GM19023 (cell line): Measurements from ENCODE around the gene ARID3A.

ENCODE experiments used
- ATAC-seq: cut with Tn5 transposase; IDR thresholded peaks from one replicate; pipeline ENCODE4 v1.9.1; 2021; ENCODE audit warnings: mild to moderate bottlenecking, moderate library complexity; ENCODE audit not compliant: unreplicated experiment

The ARID3A gene

DNA sequence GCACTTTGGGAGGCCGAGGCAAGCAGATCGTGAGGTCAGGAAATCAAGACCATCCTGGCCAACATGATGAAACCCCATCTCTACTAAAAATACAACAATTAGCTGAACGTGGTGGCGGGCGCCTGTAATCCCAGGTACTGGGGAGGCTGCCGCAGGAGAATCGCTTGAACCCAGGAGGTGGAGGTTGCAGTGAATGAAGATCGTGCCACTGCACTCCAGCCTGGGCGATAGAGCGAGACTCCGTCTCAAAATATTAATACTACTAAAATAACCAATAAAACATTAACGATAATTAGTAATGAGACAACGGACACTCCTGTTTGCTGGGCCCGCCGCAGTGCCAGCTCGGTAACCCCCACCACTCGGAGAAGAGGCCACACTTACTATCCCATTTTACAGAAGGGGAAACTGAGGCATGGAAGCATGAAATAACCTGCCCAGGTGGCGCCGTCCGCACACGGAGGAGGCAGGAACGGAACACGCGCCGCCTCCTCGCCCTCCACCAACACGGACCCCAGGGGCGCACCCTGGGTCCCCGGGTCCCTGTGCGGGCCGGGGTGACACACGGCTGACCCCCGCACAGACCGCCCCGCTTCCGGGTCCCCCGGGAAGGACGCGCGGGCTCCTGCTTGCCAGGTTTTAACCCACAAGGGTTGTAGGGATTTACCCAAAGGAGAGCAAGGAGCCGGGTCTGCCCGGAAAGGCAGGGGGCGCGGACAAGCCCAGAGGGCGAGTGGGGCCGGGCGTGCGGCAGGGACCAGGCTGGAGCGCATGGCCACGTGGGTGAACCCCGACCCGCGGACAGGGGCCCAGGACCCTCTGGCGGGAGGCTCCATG, 14.4 kb upstream of the ARID3A start:
- ATAC-seq, result no peak

GRCh38 chr19:912181-913079, 13.4 kb upstream of the ARID3A start:
- ATAC-seq, result no peak

DNA sequence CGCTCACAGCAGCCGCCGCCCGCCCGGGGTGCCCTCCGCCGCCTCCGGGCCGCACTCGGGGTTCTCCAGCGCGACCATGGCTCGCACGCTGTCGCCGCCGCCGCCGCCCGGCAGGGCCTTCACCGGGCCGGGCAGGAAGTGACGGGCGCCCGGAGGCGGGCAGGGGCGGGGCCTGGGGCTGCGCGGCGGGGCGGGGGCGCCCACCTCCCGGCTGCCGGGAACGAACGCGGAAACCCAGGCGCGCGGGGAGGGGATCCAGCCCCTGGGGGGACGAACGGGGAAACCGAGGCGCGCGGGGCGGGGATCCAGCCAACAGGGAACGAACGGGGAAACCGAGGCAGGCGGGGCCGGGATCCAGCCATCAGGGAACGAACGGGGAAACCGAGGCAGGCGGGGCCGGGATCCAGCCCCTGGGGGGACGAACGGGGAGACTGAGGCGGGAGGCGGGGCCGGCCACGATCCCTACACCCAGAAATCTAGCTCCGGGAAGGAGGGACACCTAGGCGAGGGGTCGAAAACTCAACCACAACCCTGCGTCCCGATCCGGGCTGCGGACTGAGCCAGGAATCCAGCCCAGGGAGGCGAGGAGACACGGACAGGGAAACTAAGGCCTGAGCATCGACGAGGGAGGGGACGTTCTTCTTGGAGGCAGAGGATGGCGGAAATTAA, 12.6 kb upstream of the ARID3A start, which contains the start of gene R3HDM4:
R3HDM4 (minus strand) TSS at position 140 of the 669 bp plus-strand sequence; CDS start at position 78, 62 bp downstream.
- no peak for ATAC-seq

- no peak for ATAC-seq
Measured at GRCh38 chr19:916645-917322, 9.1 kb upstream of the ARID3A start.

GRCh38 chr19:917323-918151, 8.3 kb upstream of the ARID3A start, which contains the start of gene KISS1R:
Gene KISS1R, plus strand, starts transcription at chr19:917333. Its CDS starts 170 bp downstream, at chr19:917503.
- ATAC-seq, result no peak

DNA sequence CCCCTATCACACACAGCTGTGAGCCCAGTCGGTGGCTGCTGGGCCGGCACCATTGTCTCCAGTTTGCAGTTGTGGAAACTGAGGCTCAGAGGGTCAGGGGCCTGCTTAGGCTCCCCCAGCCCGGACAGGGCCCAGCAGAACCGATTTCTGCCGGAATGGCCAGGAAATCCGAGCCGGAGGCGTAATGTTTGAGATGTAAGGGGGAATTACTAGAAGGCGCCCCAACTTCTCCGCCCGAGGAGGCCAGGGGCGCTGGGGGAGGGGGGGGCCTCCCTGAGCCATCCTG, 7.7 kb upstream of the ARID3A start:
- no peak for ATAC-seq

GRCh38 chr19:918481-919198, 7.2 kb upstream of the ARID3A start:
- ATAC-seq, result no peak

DNA sequence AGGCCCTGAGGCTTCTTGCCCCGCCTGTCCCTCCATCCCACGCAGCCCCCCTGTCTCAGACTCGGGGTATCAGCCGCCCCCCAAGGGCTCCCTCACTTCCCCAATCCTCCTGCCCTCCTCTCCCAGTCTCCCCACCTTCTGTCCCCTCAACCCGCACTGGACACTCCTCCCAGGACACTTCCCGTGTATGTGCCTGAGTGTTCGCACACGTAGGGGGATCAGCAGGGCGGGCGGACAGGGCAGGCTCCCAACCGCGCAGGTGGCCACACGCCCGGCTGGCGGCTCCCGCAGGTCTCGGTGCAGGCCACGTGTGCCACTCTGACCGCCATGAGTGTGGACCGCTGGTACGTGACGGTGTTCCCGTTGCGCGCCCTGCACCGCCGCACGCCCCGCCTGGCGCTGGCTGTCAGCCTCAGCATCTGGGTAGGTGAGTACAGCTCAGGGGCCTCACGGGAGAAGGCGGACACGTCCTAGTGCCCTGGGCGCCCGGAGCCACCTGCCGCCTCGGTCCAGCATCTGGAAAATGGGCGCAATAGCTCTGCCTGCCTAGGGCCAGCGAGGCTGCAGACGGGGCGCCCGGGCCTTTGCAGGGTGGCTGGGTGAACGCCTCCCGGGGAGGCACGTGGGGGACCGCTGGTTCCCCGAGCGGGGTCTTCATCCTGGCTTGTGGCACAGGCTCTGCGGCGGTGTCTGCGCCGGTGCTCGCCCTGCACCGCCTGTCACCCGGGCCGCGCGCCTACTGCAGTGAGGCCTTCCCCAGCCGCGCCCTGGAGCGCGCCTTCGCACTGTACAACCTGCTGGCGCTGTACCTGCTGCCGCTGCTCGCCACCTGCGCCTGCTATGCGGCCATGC, 6.4 kb upstream of the ARID3A start:
- ATAC-seq, result no peak

- no peak for ATAC-seq
Measured at GRCh38 chr19:920051-920864, 5.6 kb upstream of the ARID3A start.

GRCh38 chr19:924553-925086, 1.2 kb upstream of the ARID3A start:
- no peak for ATAC-seq

- peak; percentile 21 for ATAC-seq
Measured at GRCh38 chr19:925087-925525, 729 bp upstream of the ARID3A start.

DNA sequence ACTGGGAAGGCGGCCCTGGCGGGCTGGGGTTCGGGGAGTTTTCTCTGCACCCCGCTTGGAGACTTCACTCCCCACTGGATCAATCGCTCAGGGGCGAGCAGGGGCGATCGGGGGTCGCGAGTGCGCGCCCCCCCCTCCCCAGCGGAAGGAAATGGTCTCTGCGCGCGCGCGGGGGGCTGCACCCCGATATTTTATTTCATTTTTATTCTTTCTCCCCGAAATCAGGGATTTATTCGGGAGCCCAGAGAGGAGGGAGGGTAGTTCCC, 421 bp downstream of the ARID3A start:
- ATAC-seq, result no peak

DNA sequence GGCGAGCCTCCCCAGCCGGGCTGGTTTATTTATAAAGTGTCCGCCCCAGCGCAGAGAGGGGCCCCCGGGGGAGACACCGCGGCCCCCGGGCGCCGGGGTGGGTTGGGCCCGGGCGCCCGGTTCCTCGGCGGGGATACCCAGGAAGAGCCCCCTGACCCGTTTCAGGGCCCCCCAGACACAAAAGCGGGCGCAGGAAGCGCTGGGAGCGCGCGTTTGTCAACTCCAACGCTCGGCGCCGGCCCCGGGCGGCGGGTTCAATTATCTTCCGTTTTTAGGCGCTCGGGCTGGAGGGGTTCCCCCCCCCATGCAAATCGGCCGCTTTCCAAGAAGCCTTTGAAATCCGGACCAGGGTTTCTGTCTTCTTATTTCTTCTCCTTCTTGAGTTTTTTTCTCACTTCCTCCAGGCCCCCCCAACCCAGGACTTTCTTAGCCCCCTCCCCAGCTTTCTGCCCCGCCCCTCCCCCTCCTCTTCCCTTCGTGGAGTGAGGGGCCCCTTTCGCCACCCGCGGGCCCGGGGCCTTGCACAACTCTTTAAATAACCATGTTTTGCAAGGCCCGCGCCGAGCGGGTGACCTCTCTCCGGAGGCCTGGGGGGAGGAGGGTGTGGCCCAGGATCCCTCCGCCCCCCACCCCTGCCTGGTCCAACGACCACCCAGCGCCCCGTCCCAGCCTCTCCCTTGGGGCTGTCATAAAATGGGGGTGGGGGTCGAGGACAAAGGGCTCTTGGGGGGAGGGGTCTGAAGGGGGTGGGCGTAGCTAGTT, 935 bp downstream of the ARID3A start:
- ATAC-seq, result no peak

DNA sequence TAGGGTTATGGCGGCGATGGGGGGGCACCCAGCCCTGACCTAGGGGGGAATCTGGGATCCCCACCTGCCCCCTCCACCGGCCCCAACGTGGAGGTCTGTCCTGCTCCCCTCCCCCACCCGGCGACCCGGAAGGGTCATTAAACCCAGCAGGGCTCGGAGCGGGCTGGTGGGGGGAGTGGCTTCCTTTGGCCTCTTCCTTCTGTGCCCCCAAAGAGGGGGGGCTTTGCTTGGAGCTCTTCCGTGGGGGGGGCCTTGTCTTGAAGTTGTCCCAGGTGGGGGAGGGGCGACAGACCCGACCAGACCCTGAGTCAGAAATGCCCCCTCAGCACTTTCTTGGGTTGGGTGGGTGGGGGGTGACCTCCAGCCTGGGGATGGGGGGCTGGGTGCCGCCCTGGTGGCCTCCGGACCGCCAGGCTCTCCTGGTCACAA, 1.5 kb downstream of the ARID3A start:
- no peak for ATAC-seq

- no peak for ATAC-seq
Measured at GRCh38 chr19:927780-928401, 2.1 kb downstream of the ARID3A start.
